Liver (tissue), 9 donors: ENCODE measurements around the gene PABPN1L. TPM values are rescaled to one million over a fixed set of nuclear protein-coding genes. Genes with fewer than 3 reads are reported as not detected.

ENCODE experiments used
- DNase-seq: peaks from one replicate; pipeline ENCODE4 v3.0.0-alpha.2; 2017; ENCODE audit warnings: low spot score
- H3K27ac ChIP-seq, 2 donors: one replicate each; pipeline ENCODE4 v1.7.0; 2013; ENCODE audit warnings: inconsistent platforms in 2 of 2, low read length in 2 of 2, control low read depth in 1 of 2, low read depth in 1 of 2, mild to moderate bottlenecking in 1 of 2
- H3K27me3 ChIP-seq, 4 donors: one replicate each; pipeline versions ENCODE4 v1.6.1 to v1.7.0; 2013; ENCODE audit warnings: low read length in 3 of 4, inconsistent platforms in 1 of 4, mild to moderate bottlenecking in 1 of 4, moderate library complexity in 1 of 4; ENCODE audit not compliant: control insufficient read depth in 4 of 4, insufficient read depth in 4 of 4
- H3K36me3 ChIP-seq, 4 donors: one replicate each; pipeline versions ENCODE4 v1.6.1 to v1.7.0; 2013; ENCODE audit warnings: low read length in 3 of 4, mild to moderate bottlenecking in 3 of 4, low read depth in 1 of 4, moderate library complexity in 1 of 4; ENCODE audit not compliant: control insufficient read depth in 4 of 4, insufficient read depth in 3 of 4
- H3K4me1 ChIP-seq, 4 donors: one replicate each; pipeline versions ENCODE4 v1.6.1 to v1.7.0; 2013; ENCODE audit warnings: low read length in 3 of 4, mild to moderate bottlenecking in 3 of 4, moderate library complexity in 1 of 4; ENCODE audit not compliant: control insufficient read depth in 4 of 4, insufficient read depth in 4 of 4
- H3K4me3 ChIP-seq, 3 donors: one replicate each; pipeline versions ENCODE4 v1.6.1 to v1.7.0; 2013; ENCODE audit warnings: low read length in 3 of 3, control low read depth in 1 of 3, low read depth in 1 of 3, mild to moderate bottlenecking in 1 of 3
- H3K9ac ChIP-seq, 2 donors: one replicate each; pipeline ENCODE4 v1.7.0; 2013; ENCODE audit warnings: low read length in 2 of 2, mild to moderate bottlenecking in 2 of 2, moderate library complexity in 2 of 2, control low read depth in 1 of 2, low read depth in 1 of 2
- H3K9me3 ChIP-seq, 4 donors: one replicate each; pipeline versions ENCODE4 v1.6.1 to v1.7.0; 2013; ENCODE audit warnings: low read length in 3 of 4; ENCODE audit not compliant: control insufficient read depth in 4 of 4
- ATF3 ChIP-seq: IDR thresholded peaks from 2 replicates; pipeline ENCODE4 v1.6.1; 2016; ENCODE audit warnings: antibody characterized with exemption
- EGR1 ChIP-seq, 2 donors: IDR thresholded peaks; 2 replicates each; pipeline ENCODE4 v1.6.1; 2016 to 2018; ENCODE audit warnings: antibody characterized with exemption in 2 of 2, low read depth in 2 of 2
- FOXA1 ChIP-seq: IDR thresholded peaks from 2 replicates; pipeline ENCODE4 v1.6.1; 2016; ENCODE audit warnings: antibody characterized with exemption
- FOXA2 ChIP-seq: IDR thresholded peaks from 2 replicates; pipeline ENCODE4 v1.6.1; 2016; ENCODE audit warnings: antibody characterized with exemption
- GABPA ChIP-seq, 2 donors: IDR thresholded peaks in 1 of 2; conservative IDR thresholded peaks in 1 of 2; 2 replicates each; pipeline ENCODE4 v1.6.1; 2016; ENCODE audit warnings: antibody characterized with exemption in 2 of 2, mild to moderate bottlenecking in 1 of 2, moderate library complexity in 1 of 2
- HNF4A ChIP-seq, 2 donors: conservative IDR thresholded peaks; 2 replicates each; pipeline ENCODE4 v1.6.1; 2016; ENCODE audit warnings: antibody characterized with exemption in 2 of 2, mild to moderate bottlenecking in 2 of 2
- HNF4G ChIP-seq: IDR thresholded peaks from 2 replicates; pipeline ENCODE4 v1.6.1; 2016; ENCODE audit warnings: antibody characterized with exemption
- JUND ChIP-seq, 2 donors: IDR thresholded peaks; 2 replicates each; pipeline ENCODE4 v1.6.1; 2016; ENCODE audit warnings: antibody characterized with exemption in 2 of 2
- MAX ChIP-seq: IDR thresholded peaks from 2 replicates; pipeline ENCODE4 v1.6.1; 2016; ENCODE audit warnings: antibody characterized with exemption
- NR2F2 ChIP-seq: IDR thresholded peaks from 2 replicates; pipeline ENCODE4 v1.6.1; 2016; ENCODE audit warnings: antibody characterized with exemption
- RAD21 ChIP-seq, 2 donors: IDR thresholded peaks; 2 replicates each; pipeline ENCODE4 v1.6.1; 2016; ENCODE audit warnings: antibody characterized with exemption in 2 of 2, mild to moderate bottlenecking in 2 of 2
- REST ChIP-seq: IDR thresholded peaks from 2 replicates; pipeline ENCODE4 v1.6.1; 2016; ENCODE audit warnings: antibody characterized with exemption, mild to moderate bottlenecking
- RXRA ChIP-seq, 2 donors: IDR thresholded peaks; 2 replicates each; pipeline ENCODE4 v1.6.1; 2017 to 2018; ENCODE audit warnings: antibody characterized with exemption in 2 of 2, mild to moderate bottlenecking in 1 of 2
- SP1 ChIP-seq: IDR thresholded peaks from 2 replicates; pipeline ENCODE4 v1.6.1; 2018; ENCODE audit warnings: antibody characterized with exemption, mild to moderate bottlenecking
- TAF1 ChIP-seq: conservative IDR thresholded peaks from 2 replicates; pipeline ENCODE4 v1.6.1; 2016; ENCODE audit warnings: antibody characterized with exemption, mild to moderate bottlenecking
- YY1 ChIP-seq: IDR thresholded peaks from 2 replicates; pipeline ENCODE4 v1.6.1; 2016; ENCODE audit warnings: antibody characterized with exemption, mild to moderate bottlenecking
- ZBTB33 ChIP-seq: IDR thresholded peaks from 2 replicates; pipeline ENCODE4 v1.6.1; 2016; ENCODE audit warnings: antibody characterized with exemption
- WGBS: extraction: QIAGEN DNeasy Blood & Tissue Kit; methylation state at CpG from one replicate; pipeline ENCODE4 v1.1.7; 2013; 5-methylcytosine and 5-hydroxymethylcytosine counted together
- polyA plus RNA-seq, 2 donors: library from polyadenylated mRNA; stranded (reverse) in 1 of 2; unstranded in 1 of 2; fragments of 200-250 nt in 1 of 2; fragments of >200 nt in 1 of 2; fragmentation: Nextera tagmentation in 1 of 2; extraction: Ambion mirVana in 1 of 2; gene quantifications; one replicate each; pipeline versions ENCODE4 v1.2.1 to v1.2.3, GENCODE V29; 2013 to 2015
- total RNA-seq, 2 donors: library from RNA; depleted of rRNA; stranded (reverse); fragments of >200 nt; gene quantifications; one replicate each; pipeline ENCODE4 v1.2.3, GENCODE V29; 2014
- TF ChIP-seq, protein P1 (sequence below): fragments of 150-350 bp; IDR thresholded peaks from 2 replicates; pipeline ENCODE4 v1.5.1; 2017; ENCODE audit warnings: improper control_type of control experiment, low read depth, low read length; ENCODE audit not compliant: missing input control
- donor health status: healthy.
- donor health status: healthy.
- donor health status: healthy.
- donor health status: healthy.
- donor health status: healthy.

PABPN1L gene
- total and polyA plus RNA-seq, 4 donors: 0.09 TPM; not detected in 3

DNA sequence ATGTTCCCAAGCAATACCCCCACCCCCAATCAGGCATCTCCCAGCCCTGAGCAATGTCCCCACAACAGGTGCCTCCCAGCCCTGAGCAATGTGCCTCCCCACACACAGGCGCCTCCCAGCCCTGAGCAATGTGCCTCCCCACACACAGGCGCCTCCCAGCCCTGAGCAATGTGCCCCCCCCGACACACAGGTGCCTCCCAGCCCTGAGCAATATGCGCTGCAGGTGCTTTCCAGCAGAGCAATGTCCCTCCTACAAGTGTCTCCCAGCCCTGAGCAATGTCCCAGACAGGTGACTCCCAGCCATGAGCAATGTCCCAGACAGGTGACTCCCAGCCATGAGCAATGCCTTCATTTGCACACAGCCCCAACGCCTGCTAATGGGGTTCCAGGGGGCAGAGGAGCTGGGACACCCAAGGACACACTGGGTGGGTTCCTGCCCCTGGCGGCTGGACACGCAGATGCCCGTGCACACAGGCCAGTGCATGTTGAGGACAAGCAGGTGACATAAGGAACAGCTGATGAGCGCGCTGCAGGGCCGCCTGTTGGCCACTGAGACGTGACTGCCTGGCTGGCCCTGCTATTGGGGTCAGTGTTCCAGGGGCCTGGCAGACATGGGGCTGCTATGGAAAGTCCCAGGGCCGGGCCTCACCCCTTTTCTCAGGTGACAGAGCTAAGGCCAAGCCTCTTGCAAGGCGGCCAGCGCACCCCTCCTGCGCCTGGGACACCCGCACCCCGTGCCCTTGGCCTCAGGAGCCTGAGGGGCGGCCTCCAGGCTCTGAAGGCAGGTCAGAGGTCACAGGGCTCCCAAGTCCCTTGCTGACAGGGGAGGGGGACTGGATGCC, 26.9 kb upstream of the PABPN1L start:
- Histone ChIP-seq H3K27ac (no peak overlapping the region), H3K4me1 (no peaks in the 10 kb centered on the region), H3K36me3 (no peaks in the 10 kb centered on the region), H3K9me3 (no peaks in the 10 kb centered on the region), H3K27me3 (no peaks in the 10 kb centered on the region), H3K4me3 (no peak overlapping the region), H3K9ac (no peak overlapping the region)
- no peak for TF ChIP-seq YY1
- TF ChIP-seq, protein P1, sequence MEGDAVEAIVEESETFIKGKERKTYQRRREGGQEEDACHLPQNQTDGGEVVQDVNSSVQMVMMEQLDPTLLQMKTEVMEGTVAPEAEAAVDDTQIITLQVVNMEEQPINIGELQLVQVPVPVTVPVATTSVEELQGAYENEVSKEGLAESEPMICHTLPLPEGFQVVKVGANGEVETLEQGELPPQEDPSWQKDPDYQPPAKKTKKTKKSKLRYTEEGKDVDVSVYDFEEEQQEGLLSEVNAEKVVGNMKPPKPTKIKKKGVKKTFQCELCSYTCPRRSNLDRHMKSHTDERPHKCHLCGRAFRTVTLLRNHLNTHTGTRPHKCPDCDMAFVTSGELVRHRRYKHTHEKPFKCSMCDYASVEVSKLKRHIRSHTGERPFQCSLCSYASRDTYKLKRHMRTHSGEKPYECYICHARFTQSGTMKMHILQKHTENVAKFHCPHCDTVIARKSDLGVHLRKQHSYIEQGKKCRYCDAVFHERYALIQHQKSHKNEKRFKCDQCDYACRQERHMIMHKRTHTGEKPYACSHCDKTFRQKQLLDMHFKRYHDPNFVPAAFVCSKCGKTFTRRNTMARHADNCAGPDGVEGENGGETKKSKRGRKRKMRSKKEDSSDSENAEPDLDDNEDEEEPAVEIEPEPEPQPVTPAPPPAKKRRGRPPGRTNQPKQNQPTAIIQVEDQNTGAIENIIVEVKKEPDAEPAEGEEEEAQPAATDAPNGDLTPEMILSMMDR: no peak
- no peak for TF ChIP-seq NR2F2
- no peak for TF ChIP-seq GABPA (IDR thresholded peaks at IDR 0.05 in 1 of 2, conservative IDR thresholded peaks at IDR 0.05 in 1 of 2)
- no peak for TF ChIP-seq HNF4A (conservative IDR thresholded peaks at IDR 0.05)
- TF ChIP-seq RAD21 (IDR thresholded peaks at IDR 0.05): no peak
- no peak for TF ChIP-seq TAF1
- TF ChIP-seq MAX: no peak
- no peak for TF ChIP-seq RXRA (IDR thresholded peaks at IDR 0.05)
- TF ChIP-seq FOXA1: no peak
- TF ChIP-seq REST: no peak
- no peak for TF ChIP-seq SP1
- TF ChIP-seq HNF4G: no peak
- no peak for TF ChIP-seq FOXA2
- TF ChIP-seq ATF3: no peak
- TF ChIP-seq ZBTB33: no peak
- TF ChIP-seq EGR1 (IDR thresholded peaks at IDR 0.05; ENCODE audit: low read depth in 2 of 2): no peak
- TF ChIP-seq JUND (IDR thresholded peaks at IDR 0.05): no peak
- 89% methylated on average over 19 of the region's 19 CpGs for WGBS
- DNase-seq: no peak
